Measurements from ENCODE around the gene RCC1. TPM values are rescaled to one million over a fixed set of nuclear protein-coding genes. Genes with fewer than 3 reads are reported as not detected.
"Not testable (repeated sequence)": the region's sequence is repeated elsewhere in the genome, so short reads cannot be mapped to it uniquely, and the experiment has no call there.

The RCC1 gene
- total RNA-seq, 1 donor from 2014 or later, result 89.9 TPM

GRCh38 chr1:28545246-28545628 lies 39.4 kb downstream of the RCC1 start:
- no peak for DNase-seq (ENCODE audit: low read depth, low spot score)

GRCh38 chr1:28548318-28548717 lies 42.5 kb downstream of the RCC1 start:
- DNase-seq (ENCODE audit: low read depth, low spot score), result no peak

GRCh38 chr1:28551381-28551780 lies 45.5 kb downstream of the RCC1 start:
- no peak for DNase-seq (ENCODE audit: low read depth, low spot score)

GRCh38 chr1:28552758-28553663 lies 47.2 kb downstream of the RCC1 start, which contains the start of gene TRNAU1AP:
TRNAU1AP (plus strand) TSS chr1:28553085; CDS start chr1:28553111, 26 bp downstream.
- DNase-seq (ENCODE audit: low read depth, low spot score), result peak; percentile 87

- DNase-seq (ENCODE audit: low read depth, low spot score), result no peak
Measured at GRCh38 chr1:28560886-28561285, 55.0 kb downstream of the RCC1 start.

- DNase-seq (ENCODE audit: low read depth, low spot score), result no peak
Measured at GRCh38 chr1:28564310-28564709, 58.5 kb downstream of the RCC1 start.

- DNase-seq (ENCODE audit: low read depth, low spot score), result no peak
Measured at GRCh38 chr1:28565040-28565439, 59.2 kb downstream of the RCC1 start.

- DNase-seq (ENCODE audit: low read depth, low spot score), result no peak
Measured at GRCh38 chr1:28565726-28566125, 59.9 kb downstream of the RCC1 start.

- no peak for DNase-seq (ENCODE audit: low read depth, low spot score)
Measured at GRCh38 chr1:28566931-28567330, 61.1 kb downstream of the RCC1 start.

GRCh38 chr1:28571911-28572310 lies 66.1 kb downstream of the RCC1 start:
- no peak for DNase-seq (ENCODE audit: low read depth, low spot score)

GRCh38 chr1:28572891-28573290 lies 67.0 kb downstream of the RCC1 start:
- DNase-seq (ENCODE audit: low read depth, low spot score), result not testable (repeated sequence)

- no peak for DNase-seq (ENCODE audit: low read depth, low spot score)
Measured at GRCh38 chr1:28573564-28573963, 67.7 kb downstream of the RCC1 start.

- no peak for DNase-seq (ENCODE audit: low read depth, low spot score)
Measured at GRCh38 chr1:28577052-28577678, 71.3 kb downstream of the RCC1 start.

GRCh38 chr1:28577738-28578536 lies 72.1 kb downstream of the RCC1 start:
- no peak for DNase-seq (ENCODE audit: low read depth, low spot score)

- no peak for DNase-seq (ENCODE audit: low read depth, low spot score)
Measured at GRCh38 chr1:28578696-28579218, 72.9 kb downstream of the RCC1 start.

GRCh38 chr1:28579401-28579800 lies 73.6 kb downstream of the RCC1 start:
- DNase-seq (ENCODE audit: low read depth, low spot score), result no peak

GRCh38 chr1:28580722-28581530 lies 75.1 kb downstream of the RCC1 start:
- DNase-seq (ENCODE audit: low read depth, low spot score), result no peak

- DNase-seq (ENCODE audit: low read depth, low spot score), result peak; percentile 81
Measured at GRCh38 chr1:28581531-28582247, 75.8 kb downstream of the RCC1 start.

GRCh38 chr1:28582248-28582615 lies 76.4 kb downstream of the RCC1 start:
- no peak for DNase-seq (ENCODE audit: low read depth, low spot score)
